ENCODE data around the gene AJM1. TPM values are rescaled to one million over a fixed set of nuclear protein-coding genes. Genes with fewer than 3 reads are reported as not detected.
"Not testable (repeated sequence)": the region's sequence is repeated elsewhere in the genome, so short reads cannot be mapped to it uniquely, and the experiment has no call there.

The AJM1 gene
- polyA plus RNA-seq, 1 donor from 2014 or later: 0.10 TPM

GRCh38 chr9:136824496-136825225 is 17.6 kb upstream of the AJM1 start:
- Mint-ChIP-seq H3K36me3 (no peaks in the 10 kb centered on the region), H3K27me3 (no peaks in the 10 kb centered on the region), H3K4me3 (no peak overlapping the region), H3K9me3 (no peaks in the 10 kb centered on the region), H3K4me1 (peaks cover 0 to 2% (median 0%) of the 10 kb centered on the region in 3 donors), H3K27ac (no peak overlapping the region)

DNA sequence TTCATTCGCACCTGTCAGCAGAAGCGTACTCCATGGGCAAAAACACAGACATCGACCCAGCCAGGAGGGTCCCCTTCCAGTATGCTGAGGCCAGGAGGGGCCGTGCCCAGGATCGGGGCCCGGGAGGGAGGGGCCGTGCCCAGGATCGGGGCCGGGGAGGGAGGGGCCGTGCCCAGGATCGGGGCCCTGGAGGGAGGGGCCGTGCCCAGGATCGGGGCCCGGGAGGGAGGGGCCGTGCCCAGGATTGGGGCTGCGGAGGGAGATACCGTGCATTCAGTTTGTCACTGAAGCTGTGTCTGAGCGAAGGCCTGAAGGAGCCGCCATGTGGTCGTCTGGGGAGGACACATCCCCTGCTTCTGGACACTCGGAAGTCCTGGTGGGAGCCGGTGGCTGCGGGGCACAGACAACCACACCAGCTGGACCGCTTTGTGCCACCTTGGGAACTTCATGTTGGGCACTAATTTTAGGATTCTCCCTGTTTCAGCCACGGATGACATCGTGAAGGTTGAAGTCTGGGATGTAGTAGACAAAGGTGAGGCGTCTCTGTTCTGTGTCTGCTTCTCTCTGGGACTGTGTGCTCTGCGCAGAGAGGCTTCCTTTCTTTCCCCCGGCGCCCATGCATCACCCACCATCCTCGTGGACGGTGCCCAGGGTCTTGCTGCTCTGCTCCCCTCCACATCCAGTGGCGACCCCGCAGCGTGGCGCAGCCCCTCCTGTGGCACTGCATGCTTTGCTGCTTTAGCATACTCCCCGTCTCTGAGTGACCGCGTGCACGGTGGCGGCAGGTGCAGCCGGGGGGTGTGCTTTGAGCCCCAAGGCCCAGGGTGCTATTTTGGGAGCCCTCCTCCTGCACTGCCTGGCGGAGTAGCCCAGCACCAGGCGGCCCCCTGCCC is 16.7 kb upstream of the AJM1 start:
- Mint-ChIP-seq H3K4me3 (no peak overlapping the region), H3K27me3 (no peaks in the 10 kb centered on the region), H3K9me3 (no peaks in the 10 kb centered on the region), H3K36me3 (no peaks in the 10 kb centered on the region), H3K4me1 (peaks cover 0 to 2% (median 0%) of the 10 kb centered on the region in 3 donors), H3K27ac (no peak overlapping the region)

GRCh38 chr9:136826188-136826541 is 16.1 kb upstream of the AJM1 start:
- Mint-ChIP-seq H3K27me3 (no peaks in the 10 kb centered on the region), H3K36me3 (no peaks in the 10 kb centered on the region), H3K4me1 (no peaks in the 10 kb centered on the region), H3K9me3 (no peaks in the 10 kb centered on the region), H3K4me3 (no peak overlapping the region), H3K27ac (no peak overlapping the region)

- no peak overlapping the region for H3K27ac Mint-ChIP-seq
- H3K9me3 Mint-ChIP-seq: no peaks in the 10 kb centered on the region
- no peaks in the 10 kb centered on the region for H3K27me3 Mint-ChIP-seq
- H3K4me1 Mint-ChIP-seq: no peaks in the 10 kb centered on the region
- H3K4me3 Mint-ChIP-seq: no peak overlapping the region
- no peaks in the 10 kb centered on the region for H3K36me3 Mint-ChIP-seq
These were observed 15.3 kb upstream of the AJM1 start for GRCh38 chr9:136826703-136827582.

GRCh38 chr9:136827794-136828473 is 14.3 kb upstream of the AJM1 start:
- H3K27me3 Mint-ChIP-seq: no peaks in the 10 kb centered on the region
- H3K4me3 Mint-ChIP-seq: peak overlapping the region in 1 of 4 donors; percentile 74

DNA sequence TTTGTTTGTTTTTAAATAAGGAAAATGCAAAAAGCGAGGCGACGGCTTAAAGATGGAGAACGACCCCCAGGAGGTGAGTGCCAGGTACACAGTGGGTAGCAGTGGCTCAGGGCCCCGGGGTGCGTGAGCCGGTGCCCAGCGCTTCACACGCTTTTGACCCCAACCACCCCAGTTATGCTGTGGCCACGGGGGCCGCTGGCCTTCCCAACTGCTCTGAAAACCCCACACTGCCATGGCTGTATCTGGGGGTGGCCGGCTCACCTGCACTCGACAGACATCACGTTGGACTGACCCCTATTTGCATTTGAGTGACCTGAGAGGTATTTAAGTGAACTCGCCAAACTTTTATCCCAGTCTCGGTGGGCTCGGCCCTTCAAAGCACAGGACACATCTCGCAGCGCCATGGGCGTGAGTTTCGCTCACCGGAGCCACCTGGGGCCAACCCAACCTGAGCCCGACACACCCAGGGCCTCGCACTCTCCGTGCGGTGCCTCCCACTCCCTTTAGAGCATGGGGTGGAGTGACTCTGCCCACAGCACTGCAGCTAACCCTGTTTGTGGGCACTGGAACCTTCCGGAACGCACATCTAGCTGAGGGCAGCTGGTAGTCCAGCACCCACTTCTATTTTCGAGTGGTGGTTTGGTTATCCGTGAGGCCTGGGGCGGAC is 13.7 kb upstream of the AJM1 start:
- H3K4me3 Mint-ChIP-seq: no peak overlapping the region
- H3K27ac Mint-ChIP-seq: no peak overlapping the region
- no peaks in the 10 kb centered on the region for H3K27me3 Mint-ChIP-seq
- H3K36me3 Mint-ChIP-seq: no peaks in the 10 kb centered on the region
- no peaks in the 10 kb centered on the region for H3K9me3 Mint-ChIP-seq
- no peaks in the 10 kb centered on the region for H3K4me1 Mint-ChIP-seq

More at GRCh38 chr9:136827794-136828473, 14.3 kb upstream of the AJM1 start:
- H3K9me3 Mint-ChIP-seq: no peaks in the 10 kb centered on the region
- H3K36me3 Mint-ChIP-seq: no peaks in the 10 kb centered on the region
- H3K27ac Mint-ChIP-seq: no peak overlapping the region
- H3K4me1 Mint-ChIP-seq: no peaks in the 10 kb centered on the region

- Mint-ChIP-seq H3K27ac (no peak overlapping the region), H3K36me3 (no peaks in the 10 kb centered on the region), H3K9me3 (no peaks in the 10 kb centered on the region)
These were observed 12.9 kb upstream of the AJM1 start for GRCh38 chr9:136829412-136829811.

DNA sequence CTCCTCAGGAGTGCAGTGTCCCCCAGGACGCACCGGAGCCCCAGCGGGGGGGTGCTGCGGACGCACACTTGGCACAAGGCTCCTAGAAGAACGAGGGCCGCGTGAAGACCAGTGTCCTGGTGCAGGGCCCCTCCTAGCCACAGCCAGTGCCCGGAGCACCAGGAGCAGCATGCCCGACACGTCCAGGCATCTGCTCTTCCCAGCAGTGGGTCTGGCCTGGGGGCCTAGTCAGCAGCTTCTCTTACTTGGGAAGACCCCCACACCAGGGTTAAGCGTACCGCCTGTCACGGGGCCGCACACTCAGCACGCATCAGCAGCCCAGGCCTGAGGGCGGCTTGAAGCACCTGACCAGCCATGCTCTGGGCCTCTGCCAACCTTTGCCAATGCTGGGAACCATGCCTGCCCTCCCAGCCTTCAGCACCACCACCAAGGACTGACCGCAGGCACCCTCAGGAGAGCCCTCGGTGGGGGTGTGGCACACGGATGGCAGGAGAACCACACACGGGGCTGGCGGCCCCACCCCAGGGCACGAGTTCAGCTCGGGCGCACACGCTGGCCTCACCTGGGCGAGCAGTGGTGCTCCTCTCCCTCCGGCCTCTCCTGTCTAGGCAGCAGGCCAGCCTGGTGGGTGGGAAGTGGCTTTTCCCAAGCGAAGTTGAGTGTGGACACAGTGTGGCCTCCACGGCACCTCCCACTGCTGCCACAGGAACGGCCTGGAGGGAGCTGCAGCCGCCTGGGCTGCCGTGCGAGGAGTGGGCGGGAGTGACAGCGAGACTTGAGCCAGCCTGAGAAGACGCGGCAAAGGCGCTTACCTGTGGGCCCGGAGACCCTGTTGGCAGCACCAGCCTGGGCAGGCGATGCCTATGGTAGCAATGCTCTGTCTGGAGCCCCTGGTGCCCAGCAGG is 12.0 kb upstream of the AJM1 start:
- Mint-ChIP-seq H3K36me3 (no peaks in the 10 kb centered on the region), H3K27me3 (no peaks in the 10 kb centered on the region), H3K4me1 (no peaks in the 10 kb centered on the region), H3K9me3 (no peaks in the 10 kb centered on the region), H3K27ac (no peak overlapping the region), H3K4me3 (no peak overlapping the region)

More at GRCh38 chr9:136829412-136829811, 12.9 kb upstream of the AJM1 start:
- Mint-ChIP-seq H3K27me3 (no peaks in the 10 kb centered on the region), H3K4me1 (no peaks in the 10 kb centered on the region), H3K4me3 (no peak overlapping the region)

- no peaks in the 10 kb centered on the region for H3K4me1 Mint-ChIP-seq
- H3K27ac Mint-ChIP-seq: no peak overlapping the region
- no peaks in the 10 kb centered on the region for H3K9me3 Mint-ChIP-seq
- no peaks in the 10 kb centered on the region for H3K27me3 Mint-ChIP-seq
- no peak overlapping the region for H3K4me3 Mint-ChIP-seq
- no peaks in the 10 kb centered on the region for H3K36me3 Mint-ChIP-seq
These were observed 11.1 kb upstream of the AJM1 start for GRCh38 chr9:136831002-136831719.

DNA sequence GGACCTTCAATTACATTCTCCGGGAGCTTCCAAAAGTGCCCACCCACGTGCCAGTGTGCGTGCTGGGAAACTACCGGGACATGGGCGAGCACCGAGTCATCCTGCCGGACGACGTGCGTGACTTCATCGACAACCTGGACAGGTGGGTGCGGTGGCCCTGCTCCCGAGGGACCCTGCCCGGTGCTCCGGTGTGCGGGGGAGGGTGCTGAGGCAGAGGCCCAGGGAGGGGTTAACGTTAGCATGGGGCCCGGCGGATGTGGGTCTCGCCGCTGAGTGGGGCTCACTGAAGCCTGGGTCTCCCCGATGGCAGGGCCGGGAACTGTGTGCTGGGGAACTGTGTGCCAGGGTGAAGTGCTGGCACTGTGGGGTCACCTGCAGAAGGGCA is 10.6 kb upstream of the AJM1 start:
- no peaks in the 10 kb centered on the region for H3K27me3 Mint-ChIP-seq
- H3K4me1 Mint-ChIP-seq: no peaks in the 10 kb centered on the region
- H3K36me3 Mint-ChIP-seq: no peaks in the 10 kb centered on the region
- no peak overlapping the region for H3K4me3 Mint-ChIP-seq
- no peak overlapping the region for H3K27ac Mint-ChIP-seq
- H3K9me3 Mint-ChIP-seq: no peaks in the 10 kb centered on the region

- H3K27ac Mint-ChIP-seq: no peak overlapping the region
- H3K27me3 Mint-ChIP-seq: no peaks in the 10 kb centered on the region
- no peak overlapping the region for H3K4me3 Mint-ChIP-seq
- no peaks in the 10 kb centered on the region for H3K36me3 Mint-ChIP-seq
- H3K9me3 Mint-ChIP-seq: no peaks in the 10 kb centered on the region
- no peaks in the 10 kb centered on the region for H3K4me1 Mint-ChIP-seq
These were observed 9.7 kb upstream of the AJM1 start for GRCh38 chr9:136832581-136832980.

- not testable (repeated sequence) for H3K9me3 Mint-ChIP-seq, H3K27me3 Mint-ChIP-seq, H3K4me3 Mint-ChIP-seq, H3K36me3 Mint-ChIP-seq, H3K4me1 Mint-ChIP-seq
- H3K27ac Mint-ChIP-seq: peak overlapping the region in 1 of 3 donors; percentile 39
These were observed 8.8 kb upstream of the AJM1 start for GRCh38 chr9:136833381-136834048.
